IPS DF 19.7 (cell line): ENCODE measurements around the gene RBMY1E.
"Not testable (repeated sequence)": the region's sequence is repeated elsewhere in the genome, so short reads cannot be mapped to it uniquely, and the experiment has no call there.

ENCODE experiments used
- DNase-seq: peaks from one replicate; pipeline ENCODE4 v3.0.0-alpha.2; 2013; ENCODE audit warnings: low read depth, low spot score

RBMY1E gene

GRCh38 chrY:21917932-21918331 is at the start of gene RBMY1E:
RBMY1E (minus strand) TSS chrY:21918032; CDS start chrY:21916054, 1,978 bp downstream.
- not testable (repeated sequence) for DNase-seq

GRCh38 chrY:21894426-21894825 is 23.4 kb downstream of the RBMY1E start, which contains the start of gene RBMY1D:
RBMY1D (minus strand) TSS chrY:21894526; CDS start chrY:21892513, 2,013 bp downstream.
- not testable (repeated sequence) for DNase-seq

- DNase-seq: not testable (repeated sequence)
Measured at GRCh38 chrY:21869407-21870076, 48.3 kb downstream of the RBMY1E start.
